ENCODE data around the gene NDUFA3. TPM values are rescaled to one million over a fixed set of nuclear protein-coding genes. Genes with fewer than 3 reads are reported as not detected.

Gene NDUFA3
- total RNA-seq, 2 donors from 2014 or later, result 4.7 to 5.3 TPM

DNA sequence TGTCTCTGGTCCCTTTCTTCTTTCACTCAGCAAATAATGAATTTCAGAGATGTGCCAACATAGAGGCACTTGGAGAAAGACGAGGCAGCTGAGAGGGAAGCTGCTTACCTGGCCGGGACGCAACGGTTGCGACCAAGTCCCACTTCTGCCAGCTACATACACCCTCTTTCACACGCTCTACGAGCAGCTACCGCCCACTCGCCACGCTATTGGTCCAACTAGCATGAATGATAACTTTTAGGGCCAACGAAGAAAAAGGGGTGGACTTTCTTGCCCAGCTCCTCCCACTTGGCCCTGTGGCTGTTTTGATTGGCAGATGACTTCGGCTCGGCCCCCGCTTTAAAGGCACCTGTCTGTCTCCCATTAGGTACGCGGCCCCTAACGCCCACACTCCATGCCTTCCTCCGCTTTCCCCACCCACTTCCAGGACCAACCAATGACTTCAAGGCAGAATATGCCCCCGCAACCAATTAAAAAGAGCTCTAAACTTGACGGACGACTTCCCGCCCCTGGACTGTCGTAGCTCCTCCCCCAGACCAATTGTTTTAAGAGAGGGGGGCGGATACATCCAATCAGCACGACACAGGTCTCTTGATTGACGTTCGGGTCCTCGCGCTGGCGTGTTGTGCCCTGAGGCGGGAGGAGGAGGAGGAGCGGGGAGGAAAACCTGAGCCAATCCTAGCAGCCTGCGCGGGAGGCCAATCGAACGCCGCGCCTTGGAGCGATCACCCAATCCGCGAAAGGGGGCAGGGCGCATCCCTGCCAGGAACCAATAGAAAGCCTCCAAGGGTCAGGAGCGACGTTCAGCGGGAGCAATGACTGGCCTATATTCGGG lies 34.4 kb downstream of the NDUFA3 start:
- intact Hi-C loops (cut with DNase I), result no loop called here
- no peaks in the 10 kb centered on the region for H3K36me3 ChIP-seq (replicated peaks in 1 of 2; ENCODE audit: insufficient read depth in 1 of 2, low read depth in 2 of 2)
- peak overlapping the region; percentile 95 to 99 for H3K4me3 ChIP-seq
- 0% methylated on average over 25 to 45 of the region's 46 CpGs for WGBS, 2 donors
- TF ChIP-seq POLR2A (IDR thresholded peaks at IDR 0.05), result peak; percentile 81 to 95 (median 95)
- TF ChIP-seq, protein P1, sequence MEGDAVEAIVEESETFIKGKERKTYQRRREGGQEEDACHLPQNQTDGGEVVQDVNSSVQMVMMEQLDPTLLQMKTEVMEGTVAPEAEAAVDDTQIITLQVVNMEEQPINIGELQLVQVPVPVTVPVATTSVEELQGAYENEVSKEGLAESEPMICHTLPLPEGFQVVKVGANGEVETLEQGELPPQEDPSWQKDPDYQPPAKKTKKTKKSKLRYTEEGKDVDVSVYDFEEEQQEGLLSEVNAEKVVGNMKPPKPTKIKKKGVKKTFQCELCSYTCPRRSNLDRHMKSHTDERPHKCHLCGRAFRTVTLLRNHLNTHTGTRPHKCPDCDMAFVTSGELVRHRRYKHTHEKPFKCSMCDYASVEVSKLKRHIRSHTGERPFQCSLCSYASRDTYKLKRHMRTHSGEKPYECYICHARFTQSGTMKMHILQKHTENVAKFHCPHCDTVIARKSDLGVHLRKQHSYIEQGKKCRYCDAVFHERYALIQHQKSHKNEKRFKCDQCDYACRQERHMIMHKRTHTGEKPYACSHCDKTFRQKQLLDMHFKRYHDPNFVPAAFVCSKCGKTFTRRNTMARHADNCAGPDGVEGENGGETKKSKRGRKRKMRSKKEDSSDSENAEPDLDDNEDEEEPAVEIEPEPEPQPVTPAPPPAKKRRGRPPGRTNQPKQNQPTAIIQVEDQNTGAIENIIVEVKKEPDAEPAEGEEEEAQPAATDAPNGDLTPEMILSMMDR (IDR thresholded peaks at IDR 0.05), result no peak
- DNase-seq (peak; percentile 99 to 100 (median 99)), ATAC-seq (peak; percentile 87)
- H3K4me1 ChIP-seq, result peaks cover 55% of the 10 kb centered on the region
- peak overlapping the region; percentile 57 to 94 (median 90) for H3K27ac ChIP-seq
- H3K9me3 ChIP-seq, result no peaks in the 10 kb centered on the region
- no peaks in the 10 kb centered on the region for H3K27me3 ChIP-seq

DNA sequence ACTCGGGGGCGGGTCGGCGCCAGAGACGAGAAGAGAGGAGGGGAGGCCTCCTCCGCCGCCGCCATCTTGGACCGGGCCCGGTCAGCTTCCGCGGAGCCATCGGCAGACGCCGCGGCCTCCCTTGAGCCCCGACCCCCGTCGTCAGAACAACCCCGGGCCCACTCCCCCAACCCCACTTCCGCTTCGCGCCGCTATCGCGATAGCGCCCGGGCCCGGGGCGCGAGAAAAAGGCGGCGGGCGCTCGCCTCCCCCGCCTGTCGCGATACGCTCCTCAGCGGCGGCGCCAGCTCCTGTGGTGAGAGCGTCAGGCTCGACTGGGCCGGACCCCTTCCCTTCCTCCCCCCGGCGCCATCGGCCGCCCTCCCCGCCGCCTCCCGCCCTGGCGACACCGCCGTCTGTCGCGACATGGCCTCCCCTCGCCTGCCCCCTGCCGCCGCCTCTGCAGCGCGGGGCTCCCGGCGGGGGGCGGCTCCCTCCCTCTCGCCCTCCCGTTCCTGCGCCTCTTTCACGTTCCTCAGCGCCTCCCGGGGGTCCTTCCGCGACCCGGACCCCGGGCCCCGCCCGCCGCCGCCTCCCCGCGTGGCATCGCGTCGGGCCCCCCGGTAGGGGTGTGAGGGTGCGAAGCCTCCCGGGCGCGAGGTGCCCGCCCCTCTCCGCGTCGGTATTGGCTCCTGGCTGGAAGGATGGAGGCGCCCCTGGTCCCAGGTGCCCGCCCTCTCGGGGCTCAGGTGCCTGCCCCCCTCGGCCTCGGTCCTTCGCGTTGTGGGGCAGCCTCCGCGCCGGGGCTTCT lies 35.2 kb downstream of the NDUFA3 start, which contains the start of gene CNOT3:
CNOT3 (plus strand) TSS at position 64 of the 790 bp plus-strand sequence. CDS start 5,217 bp downstream, outside the sequence.
- H3K4me1 ChIP-seq, result peaks cover 55% of the 10 kb centered on the region

DNA sequence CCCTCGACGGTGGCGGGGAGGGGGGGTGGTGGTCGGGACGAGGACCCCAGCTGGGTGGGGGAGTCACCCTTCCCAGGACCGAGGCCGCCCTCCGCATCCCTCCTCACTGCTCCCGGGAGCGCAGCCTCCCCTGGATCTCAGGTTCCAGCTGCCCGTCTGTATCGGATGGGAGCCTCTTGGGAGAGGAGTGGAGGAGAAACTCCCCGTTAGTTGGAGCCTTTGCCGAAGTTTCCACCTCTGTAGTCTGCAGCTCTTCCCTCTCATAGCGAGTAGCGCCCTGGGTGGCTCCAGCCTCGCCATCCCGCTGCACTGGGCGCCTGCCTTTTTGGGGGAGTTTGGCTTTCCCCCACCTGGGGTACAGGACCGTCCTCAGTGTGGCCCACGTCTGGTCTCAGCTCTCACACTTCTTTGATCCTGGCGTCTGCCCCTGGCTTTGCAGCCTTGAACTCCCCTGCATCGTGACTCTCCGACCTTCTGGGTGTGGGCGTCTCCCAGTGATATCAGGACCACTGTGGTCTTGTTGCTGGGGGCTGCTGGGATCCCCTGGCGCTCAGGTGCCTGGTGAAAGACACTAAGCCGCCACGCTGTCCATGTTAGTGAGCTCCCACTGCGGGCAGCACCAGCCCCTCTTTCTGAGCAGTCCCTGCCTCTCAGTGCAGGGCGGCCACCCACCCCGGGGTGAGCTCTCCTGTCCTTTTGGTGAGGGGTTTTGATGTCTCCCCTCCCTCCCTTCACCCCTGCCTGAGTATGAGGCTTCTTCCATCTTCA lies 36.0 kb downstream of the NDUFA3 start:
- H3K27me3 ChIP-seq, result no peaks in the 10 kb centered on the region
- no peak for DNase-seq
- H3K4me3 ChIP-seq, result peak overlapping the region; percentile 95 to 99
- H3K27ac ChIP-seq, result peak overlapping the region; percentile 88 to 94 (median 92)
- intact Hi-C loops (cut with DNase I), result no loop called here
- TF ChIP-seq, protein P1 (IDR thresholded peaks at IDR 0.05), result no peak
- TF ChIP-seq POLR2A (IDR thresholded peaks at IDR 0.05), result no peak
- peaks cover 4 to 10% of the 10 kb centered on the region in 2 donors for H3K36me3 ChIP-seq (replicated peaks in 1 of 2; ENCODE audit: insufficient read depth in 1 of 2, low read depth in 2 of 2)
- peaks cover 55% of the 10 kb centered on the region for H3K4me1 ChIP-seq
- no peak for ATAC-seq
- WGBS, 2 donors, result 21% methylated on average over 13 to 31 of the region's 31 CpGs
- no peaks in the 10 kb centered on the region for H3K9me3 ChIP-seq

More for the DNA sequence above, 35.2 kb downstream of the NDUFA3 start, which contains the start of gene CNOT3:
- DNase-seq (peak in 2 of 4 donors; percentile 35 to 42), ATAC-seq (no peak)
- Histone ChIP-seq H3K27me3 (no peaks in the 10 kb centered on the region), H3K4me3 (peak within 1 kb of the TSS; percentile 95 to 99), H3K27ac (peak within 1 kb of the TSS; percentile 88 to 94 (median 92)), H3K9me3 (no peaks in the 10 kb centered on the region), H3K36me3 (replicated peaks in 1 of 2; ENCODE audit: insufficient read depth in 1 of 2, low read depth in 2 of 2) (peaks cover 0 to 2% of the 10 kb centered on the region in 2 donors)
- intact Hi-C loops (cut with DNase I), result no loop called here
- 0% methylated on average over 1 to 57 of the region's 103 CpGs for WGBS, 2 donors
- TF ChIP-seq, protein P1 (IDR thresholded peaks at IDR 0.05), result peak in 1 of 7 experiments; percentile 12
- peak; percentile 38 to 78 (median 62) for TF ChIP-seq POLR2A (IDR thresholded peaks at IDR 0.05)

DNA sequence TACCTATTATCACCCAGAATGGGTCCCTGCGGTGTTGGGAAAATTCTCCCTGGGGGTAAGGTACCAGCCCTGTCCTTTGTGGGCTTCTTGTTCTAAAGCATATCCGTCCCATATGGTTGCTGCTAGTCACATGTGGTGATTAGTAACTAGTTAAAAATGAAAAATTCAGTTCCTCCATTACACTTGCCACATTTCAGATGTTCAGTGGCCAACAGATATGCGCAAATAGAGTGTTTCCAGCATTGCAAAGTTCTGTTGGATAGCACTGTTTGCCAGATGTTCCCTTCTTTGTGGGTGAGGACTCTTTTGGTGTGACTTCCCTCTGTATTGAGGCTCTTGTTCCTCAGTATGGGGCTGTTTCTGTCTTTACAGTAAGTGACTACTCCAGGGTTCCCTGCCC lies 38.7 kb downstream of the NDUFA3 start:
- intact Hi-C loops (cut with DNase I), result no loop called here
- Histone ChIP-seq H3K4me3 (no peak overlapping the region), H3K27ac (no peak overlapping the region), H3K9me3 (no peaks in the 10 kb centered on the region), H3K36me3 (replicated peaks in 1 of 2; ENCODE audit: insufficient read depth in 1 of 2, low read depth in 2 of 2) (peaks cover 26% of the 10 kb centered on the region in 2 donors), H3K27me3 (no peaks in the 10 kb centered on the region), H3K4me1 (peaks cover 38% of the 10 kb centered on the region)
- DNase-seq (no peak), ATAC-seq (no peak)
- 88 to 92% methylated on average over 3 of the region's 3 CpGs for WGBS, 2 donors
- TF ChIP-seq, protein P1 (IDR thresholded peaks at IDR 0.05), result no peak
- TF ChIP-seq POLR2A (IDR thresholded peaks at IDR 0.05), result no peak
